Measurements from ENCODE around the gene GABPA.
A peak's percentile ranks its signal among the peaks of the same experiment; 100 is the strongest.
"Not testable (repeated sequence)": the region's sequence is repeated elsewhere in the genome, so short reads cannot be mapped to it uniquely, and the experiment has no call there.

GABPA gene

GRCh38 chr21:25734904-25735645 is at the start of gene GABPA, which contains the start of gene ATP5PF:
Gene GABPA (plus strand): TSS chr21:25734972. CDS start chr21:25741599, 6,627 bp downstream.
Gene ATP5PF (minus strand): TSS chr21:25734904. CDS start chr21:25729794, 5,110 bp downstream.
- DNase-seq (ENCODE audit: low spot score): peak; percentile 94
- TF ChIP-seq, protein P1, sequence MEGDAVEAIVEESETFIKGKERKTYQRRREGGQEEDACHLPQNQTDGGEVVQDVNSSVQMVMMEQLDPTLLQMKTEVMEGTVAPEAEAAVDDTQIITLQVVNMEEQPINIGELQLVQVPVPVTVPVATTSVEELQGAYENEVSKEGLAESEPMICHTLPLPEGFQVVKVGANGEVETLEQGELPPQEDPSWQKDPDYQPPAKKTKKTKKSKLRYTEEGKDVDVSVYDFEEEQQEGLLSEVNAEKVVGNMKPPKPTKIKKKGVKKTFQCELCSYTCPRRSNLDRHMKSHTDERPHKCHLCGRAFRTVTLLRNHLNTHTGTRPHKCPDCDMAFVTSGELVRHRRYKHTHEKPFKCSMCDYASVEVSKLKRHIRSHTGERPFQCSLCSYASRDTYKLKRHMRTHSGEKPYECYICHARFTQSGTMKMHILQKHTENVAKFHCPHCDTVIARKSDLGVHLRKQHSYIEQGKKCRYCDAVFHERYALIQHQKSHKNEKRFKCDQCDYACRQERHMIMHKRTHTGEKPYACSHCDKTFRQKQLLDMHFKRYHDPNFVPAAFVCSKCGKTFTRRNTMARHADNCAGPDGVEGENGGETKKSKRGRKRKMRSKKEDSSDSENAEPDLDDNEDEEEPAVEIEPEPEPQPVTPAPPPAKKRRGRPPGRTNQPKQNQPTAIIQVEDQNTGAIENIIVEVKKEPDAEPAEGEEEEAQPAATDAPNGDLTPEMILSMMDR (IDR thresholded peaks at IDR 0.05; ENCODE audit: extremely low read depth, missing control alignments): no peak

DNA sequence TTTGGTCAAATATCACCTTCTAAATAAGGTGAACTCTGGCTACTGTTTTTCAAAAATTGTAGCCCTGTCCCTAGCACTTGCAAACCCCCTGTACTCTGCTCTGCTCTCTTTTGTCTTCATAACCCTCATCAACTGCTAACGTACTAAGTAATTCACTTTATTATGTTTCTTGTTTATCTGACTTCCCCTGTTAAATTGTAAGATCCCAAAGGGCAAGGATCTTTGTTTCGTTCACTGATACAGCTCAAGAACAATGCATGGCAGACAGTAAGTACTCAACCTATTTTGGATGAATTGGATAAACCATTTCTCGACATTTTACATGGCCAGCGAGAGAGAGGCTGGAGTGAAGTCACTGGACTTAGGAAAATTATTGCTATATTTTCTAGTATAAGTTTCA is 47.0 kb upstream of the GABPA start:
- DNase-seq (ENCODE audit: low spot score): no peak
- TF ChIP-seq, protein P1 (IDR thresholded peaks at IDR 0.05; ENCODE audit: extremely low read depth, missing control alignments): no peak

GRCh38 chr21:25688275-25689155 is 46.3 kb upstream of the GABPA start:
- DNase-seq (ENCODE audit: low spot score): no peak
- TF ChIP-seq, protein P1 (IDR thresholded peaks at IDR 0.05; ENCODE audit: extremely low read depth, missing control alignments): no peak

DNA sequence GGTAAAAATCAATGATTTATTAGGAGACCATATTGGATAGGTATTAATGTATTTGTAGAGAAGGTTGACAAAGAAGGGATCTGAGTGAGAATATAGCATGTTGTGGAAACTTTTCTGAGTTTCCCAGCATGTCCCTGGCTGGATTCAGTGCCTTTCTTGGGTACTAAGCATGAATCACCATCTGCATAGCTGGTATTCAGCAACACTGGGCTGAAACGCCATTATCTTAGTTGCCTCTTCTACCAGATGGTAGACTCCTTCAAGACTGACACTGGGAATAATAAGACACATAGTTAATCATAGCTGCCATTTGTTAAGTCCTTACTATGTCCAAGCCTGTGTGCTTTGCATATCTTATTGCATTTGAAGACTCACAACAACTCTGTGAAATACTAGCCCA is 45.5 kb upstream of the GABPA start:
- TF ChIP-seq, protein P1 (IDR thresholded peaks at IDR 0.05; ENCODE audit: extremely low read depth, missing control alignments): no peak
- DNase-seq (ENCODE audit: low spot score): no peak

DNA sequence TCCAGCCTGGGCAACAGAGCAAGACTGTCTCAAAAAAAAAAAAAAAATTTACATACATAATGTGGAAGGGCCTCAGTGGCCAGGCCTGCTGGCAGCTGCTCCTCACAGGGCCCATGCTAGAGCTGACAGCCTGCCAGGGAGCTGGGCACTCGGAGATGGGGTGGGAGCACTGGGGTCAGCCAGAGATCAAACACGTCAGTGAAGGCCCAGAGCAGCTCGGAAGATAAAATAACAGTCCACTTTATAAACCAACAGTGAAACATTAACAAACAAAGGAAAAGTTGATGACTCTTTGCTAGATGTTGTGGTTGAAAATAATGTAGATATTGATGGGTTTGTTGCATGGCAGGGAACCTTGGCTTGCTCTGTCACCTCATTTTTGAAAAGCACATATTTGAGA is 42.8 kb upstream of the GABPA start:
- TF ChIP-seq, protein P1 (IDR thresholded peaks at IDR 0.05; ENCODE audit: extremely low read depth, missing control alignments): no peak
- no peak for DNase-seq (ENCODE audit: low spot score)

- not testable (repeated sequence) for DNase-seq (ENCODE audit: low spot score)
These were observed 39.3 kb upstream of the GABPA start for GRCh38 chr21:25695461-25695860.

DNA sequence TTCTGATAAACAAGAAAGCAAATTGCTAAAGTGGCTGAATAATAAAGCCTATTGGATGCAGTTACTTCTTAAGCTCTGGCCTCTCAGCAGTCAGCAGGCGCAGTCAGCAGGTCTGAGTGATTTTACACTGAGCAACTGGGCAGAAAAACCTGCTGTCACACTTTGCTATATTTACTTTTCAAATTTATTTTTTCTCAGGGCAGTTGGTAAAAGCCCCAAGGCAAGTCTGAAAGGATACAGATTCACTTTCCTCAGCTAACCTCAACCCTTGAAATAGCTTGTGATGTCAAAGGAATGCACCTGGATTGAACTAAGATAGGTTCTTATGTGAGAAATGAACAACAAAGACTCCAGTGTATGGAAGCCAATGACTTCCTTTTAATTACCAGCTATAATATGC is 34.0 kb upstream of the GABPA start:
- TF ChIP-seq, protein P1 (IDR thresholded peaks at IDR 0.05; ENCODE audit: extremely low read depth, missing control alignments): no peak
- no peak for DNase-seq (ENCODE audit: low spot score)

Measured in GM20000 (cell line).